ENCODE measurements around the gene TENM4. TPM values are rescaled to one million over a fixed set of nuclear protein-coding genes. Genes with fewer than 3 reads are reported as not detected.
A peak's percentile ranks its signal among the peaks of the same experiment; 100 is the strongest.

TENM4 gene
- total RNA-seq, 1 donor from 2014 or later, result 5.1 TPM

DNA sequence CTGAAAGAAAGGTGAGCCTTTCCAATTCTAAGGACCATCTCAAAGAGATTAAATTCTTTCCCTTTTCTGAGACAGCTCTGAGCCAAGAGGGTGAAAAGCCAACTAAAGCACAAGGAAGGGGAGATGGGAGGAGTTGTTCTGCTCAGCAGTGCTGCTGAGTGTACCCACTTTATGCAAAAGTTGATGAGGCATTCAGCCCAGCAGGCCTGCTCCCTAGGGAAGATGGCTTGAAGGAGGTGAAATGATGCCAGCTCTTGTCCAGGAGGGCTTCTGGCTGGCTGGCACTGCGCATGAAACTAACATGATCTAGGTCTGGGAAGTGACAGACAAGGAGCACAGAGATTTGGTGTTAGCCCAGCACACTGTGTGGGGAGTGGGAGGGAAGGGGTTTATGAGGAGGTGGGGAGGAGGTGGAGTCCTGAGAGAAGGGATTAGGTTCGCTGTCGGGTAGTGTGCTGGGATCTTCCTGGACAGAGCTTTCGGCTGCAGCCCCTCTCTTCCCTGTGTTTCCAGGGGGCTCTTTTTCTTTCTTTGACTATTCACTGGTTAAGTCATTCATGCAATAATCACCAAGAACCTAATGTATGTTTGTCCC lies 640.6 kb downstream of the TENM4 start:
- Mint-ChIP-seq H3K27ac (no peak overlapping the region), H3K27me3 (ENCODE audit: insufficient read depth, low read depth) (peaks cover 7% of the 10 kb centered on the region), H3K9me3 (no peaks in the 10 kb centered on the region), H3K4me3 (peak overlapping the region; percentile 44), H3K4me1 (peaks cover 51% of the 10 kb centered on the region), H3K36me3 (peaks cover 20% of the 10 kb centered on the region)
- Histone ChIP-seq H3K27me3 (no peaks in the 10 kb centered on the region), H3K9ac (no peak overlapping the region), H3K4me3 (no peak overlapping the region), H3K4me2 (peak overlapping the region; percentile 55), H3F3A (ENCODE audit: low read depth) (peaks cover 17% of the 10 kb centered on the region), H3K36me3 (no peaks in the 10 kb centered on the region), H3K4me1 (peaks cover 35% of the 10 kb centered on the region), H3K27ac (no peak overlapping the region), H2AFZ (replicated peaks) (no peak overlapping the region), H3K9me3 (ENCODE audit: low read depth) (no peaks in the 10 kb centered on the region), H4K20me1 (ENCODE audit: low read depth) (peaks cover 4% of the 10 kb centered on the region), H3K79me2 (ENCODE audit: low read depth) (no peaks in the 10 kb centered on the region)
- DNase-seq (ENCODE audit: low spot score), result peak; percentile 62
- TF ChIP-seq, protein P1, sequence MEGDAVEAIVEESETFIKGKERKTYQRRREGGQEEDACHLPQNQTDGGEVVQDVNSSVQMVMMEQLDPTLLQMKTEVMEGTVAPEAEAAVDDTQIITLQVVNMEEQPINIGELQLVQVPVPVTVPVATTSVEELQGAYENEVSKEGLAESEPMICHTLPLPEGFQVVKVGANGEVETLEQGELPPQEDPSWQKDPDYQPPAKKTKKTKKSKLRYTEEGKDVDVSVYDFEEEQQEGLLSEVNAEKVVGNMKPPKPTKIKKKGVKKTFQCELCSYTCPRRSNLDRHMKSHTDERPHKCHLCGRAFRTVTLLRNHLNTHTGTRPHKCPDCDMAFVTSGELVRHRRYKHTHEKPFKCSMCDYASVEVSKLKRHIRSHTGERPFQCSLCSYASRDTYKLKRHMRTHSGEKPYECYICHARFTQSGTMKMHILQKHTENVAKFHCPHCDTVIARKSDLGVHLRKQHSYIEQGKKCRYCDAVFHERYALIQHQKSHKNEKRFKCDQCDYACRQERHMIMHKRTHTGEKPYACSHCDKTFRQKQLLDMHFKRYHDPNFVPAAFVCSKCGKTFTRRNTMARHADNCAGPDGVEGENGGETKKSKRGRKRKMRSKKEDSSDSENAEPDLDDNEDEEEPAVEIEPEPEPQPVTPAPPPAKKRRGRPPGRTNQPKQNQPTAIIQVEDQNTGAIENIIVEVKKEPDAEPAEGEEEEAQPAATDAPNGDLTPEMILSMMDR (IDR thresholded peaks at IDR 0.05), result no peak
- TF ChIP-seq EZH2 (IDR thresholded peaks at IDR 0.05) (no peak), EZH2phosphoT487 (IDR thresholded peaks at IDR 0.05) (no peak)

DNA sequence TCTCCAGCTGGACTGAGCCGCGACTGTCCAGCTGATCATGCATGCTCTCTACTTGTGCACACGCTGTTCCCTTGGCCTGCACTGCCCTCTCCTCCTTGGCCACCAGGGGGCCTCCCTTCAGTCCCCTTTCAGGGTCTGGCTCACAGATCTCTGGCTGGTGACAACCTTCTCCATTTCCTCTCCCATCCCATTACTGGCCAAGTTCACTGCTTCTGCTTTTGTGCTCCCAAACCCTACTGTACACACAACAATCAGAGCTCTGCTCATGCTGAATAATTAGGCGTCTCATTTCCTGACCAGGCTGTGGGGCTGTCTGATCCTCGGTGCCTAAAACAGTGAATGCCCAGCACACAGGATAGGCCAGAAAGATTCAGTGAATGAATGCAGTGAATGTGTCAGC lies 642.2 kb downstream of the TENM4 start:
- H2AFZ ChIP-seq (replicated peaks), result no peak overlapping the region
- DNase-seq (ENCODE audit: low spot score), result peak; percentile 79
- Mint-ChIP-seq H3K4me1 (peaks cover 53% of the 10 kb centered on the region), H3K4me3 (no peak overlapping the region), H3K27ac (no peak overlapping the region), H3K36me3 (peaks cover 14% of the 10 kb centered on the region), H3K9me3 (no peaks in the 10 kb centered on the region), H3K27me3 (ENCODE audit: insufficient read depth, low read depth) (peaks cover 9% of the 10 kb centered on the region)
- TF ChIP-seq EZH2 (IDR thresholded peaks at IDR 0.05) (no peak), EZH2phosphoT487 (IDR thresholded peaks at IDR 0.05) (no peak)
- TF ChIP-seq, protein P1 (IDR thresholded peaks at IDR 0.05), result peak; percentile 92
- no peak overlapping the region for H3K4me2 ChIP-seq
- H3K4me1 ChIP-seq, result peaks cover 35% of the 10 kb centered on the region
- no peaks in the 10 kb centered on the region for H3K36me3 ChIP-seq
- H3K9me3 ChIP-seq (ENCODE audit: low read depth), result no peaks in the 10 kb centered on the region
- H4K20me1 ChIP-seq (ENCODE audit: low read depth), result peaks cover 4% of the 10 kb centered on the region
- no peak overlapping the region for H3K4me3 ChIP-seq
- no peaks in the 10 kb centered on the region for H3K79me2 ChIP-seq (ENCODE audit: low read depth)
- H3K27ac ChIP-seq, result no peak overlapping the region
- peaks cover 17% of the 10 kb centered on the region for H3F3A ChIP-seq (ENCODE audit: low read depth)
- H3K27me3 ChIP-seq, result no peaks in the 10 kb centered on the region
- H3K9ac ChIP-seq, result no peak overlapping the region

DNA sequence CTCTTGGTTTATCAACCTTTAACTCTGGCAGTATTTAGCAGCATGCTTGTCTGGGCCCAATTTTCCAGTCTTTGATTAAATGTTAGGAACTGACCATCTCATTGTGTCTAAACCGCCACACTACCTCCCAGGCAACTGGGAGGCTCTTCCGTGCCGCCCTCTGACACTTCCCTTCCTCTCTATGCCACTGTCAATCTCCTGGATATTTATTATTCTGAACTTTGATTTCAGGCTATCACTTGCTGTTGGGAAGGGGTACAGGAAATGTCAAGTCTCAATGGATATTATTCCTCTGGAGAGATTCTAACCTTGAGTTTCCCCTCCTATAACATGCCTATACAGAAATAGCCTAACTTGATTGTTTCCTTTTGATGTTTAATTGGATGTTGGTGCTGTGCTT lies 643.3 kb downstream of the TENM4 start:
- Histone ChIP-seq H3K27ac (no peak overlapping the region), H3K4me1 (peaks cover 44% of the 10 kb centered on the region)
- H3K27ac Mint-ChIP-seq, result no peak overlapping the region

More for the DNA sequence above, 643.3 kb downstream of the TENM4 start:
- Histone ChIP-seq H3K4me3 (no peak overlapping the region), H4K20me1 (ENCODE audit: low read depth) (peaks cover 4% of the 10 kb centered on the region), H3K9ac (no peak overlapping the region), H2AFZ (replicated peaks) (no peak overlapping the region), H3K4me2 (no peak overlapping the region), H3F3A (ENCODE audit: low read depth) (peaks cover 17% of the 10 kb centered on the region), H3K27me3 (no peaks in the 10 kb centered on the region), H3K9me3 (ENCODE audit: low read depth) (no peaks in the 10 kb centered on the region), H3K36me3 (no peaks in the 10 kb centered on the region), H3K79me2 (ENCODE audit: low read depth) (no peaks in the 10 kb centered on the region)
- peaks cover 17% of the 10 kb centered on the region for H3K36me3 Mint-ChIP-seq
- H3K9me3 Mint-ChIP-seq, result no peaks in the 10 kb centered on the region
- H3K4me1 Mint-ChIP-seq, result peaks cover 63% of the 10 kb centered on the region
- TF ChIP-seq EZH2 (IDR thresholded peaks at IDR 0.05), result no peak
- TF ChIP-seq EZH2phosphoT487 (IDR thresholded peaks at IDR 0.05), result no peak
- TF ChIP-seq, protein P1 (IDR thresholded peaks at IDR 0.05), result no peak
- H3K27me3 Mint-ChIP-seq (ENCODE audit: insufficient read depth, low read depth), result peaks cover 9% of the 10 kb centered on the region
- no peak for DNase-seq (ENCODE audit: low spot score)
- no peak overlapping the region for H3K4me3 Mint-ChIP-seq

All from neural progenitor cell (in vitro differentiated cells).